RPMI7951 (cell line): ENCODE data around the gene HPS4. TPM values are rescaled to one million over a fixed set of nuclear protein-coding genes. Genes with fewer than 3 reads are reported as not detected.

Experiments used
- DNase-seq: peaks from one replicate; pipeline ENCODE4 v3.0.0-alpha.2; 2012; ENCODE audit warnings: low read depth
- total RNA-seq: library from RNA; depleted of rRNA; stranded (reverse); fragments of >200 nt; shearing (Covaris generic); gene quantifications from 2 replicates; pipeline ENCODE4 v1.2.3, GENCODE V29; 2014

The HPS4 gene
- total RNA-seq, 1 experiment from 2014 or later, result 18.5 TPM

GRCh38 chr22:26466196-26466595 lies 17.4 kb downstream of the HPS4 start:
- no peak for DNase-seq

DNA sequence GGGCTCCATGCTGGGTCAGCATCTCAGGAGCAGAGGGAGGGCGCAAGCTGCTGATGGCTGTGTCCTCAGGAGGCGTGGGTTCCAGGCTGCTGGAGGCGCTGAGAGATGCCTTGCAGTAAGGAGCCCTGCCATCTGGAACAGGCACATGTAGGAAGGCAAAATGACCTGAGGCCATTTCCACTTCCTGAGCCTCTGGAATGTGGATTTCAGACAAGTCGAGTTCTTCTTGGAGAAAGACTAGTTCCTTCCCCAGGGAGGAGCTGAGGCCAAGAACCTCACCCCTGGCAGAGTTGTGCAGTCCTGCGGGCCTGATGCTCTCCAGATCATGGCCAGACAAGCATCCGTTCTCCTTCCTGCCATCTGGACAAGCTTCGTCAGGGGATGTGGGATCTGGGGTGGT lies 19.3 kb downstream of the HPS4 start:
- DNase-seq, result peak; percentile 86

GRCh38 chr22:26463688-26464087 lies 19.9 kb downstream of the HPS4 start:
- no peak for DNase-seq

DNA sequence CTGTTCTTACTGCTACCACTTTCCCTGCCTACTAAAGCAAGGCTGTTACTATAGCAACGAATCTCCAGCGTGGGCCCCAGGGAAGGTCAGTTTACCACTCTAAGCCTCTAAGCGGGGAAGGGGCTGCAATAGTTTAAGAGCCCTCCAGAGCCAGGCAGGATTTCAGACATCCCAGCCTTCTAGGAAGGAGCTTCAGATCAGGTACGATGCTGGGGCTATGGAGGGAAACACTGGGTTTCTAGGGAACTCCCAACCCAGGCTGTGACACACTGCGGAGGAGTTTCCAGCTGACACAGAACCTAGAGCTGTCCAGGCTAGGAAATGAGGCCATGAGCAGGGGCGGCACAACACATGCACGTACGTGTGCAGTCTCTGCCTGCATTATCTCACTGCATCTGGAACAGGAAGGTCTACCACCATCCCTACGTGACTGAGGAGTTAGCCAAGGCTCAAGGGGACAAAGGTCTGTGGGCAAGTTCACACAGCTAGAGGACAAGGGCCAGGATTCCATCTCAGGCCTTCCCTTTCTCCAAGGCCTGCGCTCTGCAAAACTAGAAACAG lies 20.4 kb downstream of the HPS4 start:
- no peak for DNase-seq

GRCh38 chr22:26462641-26463040 lies 20.9 kb downstream of the HPS4 start:
- DNase-seq, result no peak

DNA sequence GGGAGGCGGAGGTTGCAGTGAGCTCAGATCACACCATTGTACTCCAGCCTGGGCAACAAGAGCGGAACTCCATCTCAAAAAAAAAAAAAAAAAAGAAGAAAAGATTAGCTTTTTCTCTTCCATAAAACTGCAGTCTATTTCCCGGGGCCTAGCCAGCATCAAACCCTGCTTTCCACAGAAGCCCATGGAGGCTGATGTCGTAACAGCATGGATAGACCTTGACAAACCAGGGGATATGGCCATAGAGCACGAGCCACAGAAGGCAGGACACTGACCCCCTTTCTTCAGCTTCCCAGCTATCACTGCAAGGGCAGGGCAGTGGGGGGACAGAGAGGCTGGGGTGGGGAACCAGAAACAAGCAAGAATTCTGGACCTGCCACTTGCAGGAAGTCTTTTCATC lies 21.5 kb downstream of the HPS4 start:
- DNase-seq, result no peak

GRCh38 chr22:26461188-26461810 lies 22.3 kb downstream of the HPS4 start:
- peak; percentile 46 for DNase-seq

GRCh38 chr22:26460202-26460601 lies 23.4 kb downstream of the HPS4 start:
- DNase-seq, result no peak

DNA sequence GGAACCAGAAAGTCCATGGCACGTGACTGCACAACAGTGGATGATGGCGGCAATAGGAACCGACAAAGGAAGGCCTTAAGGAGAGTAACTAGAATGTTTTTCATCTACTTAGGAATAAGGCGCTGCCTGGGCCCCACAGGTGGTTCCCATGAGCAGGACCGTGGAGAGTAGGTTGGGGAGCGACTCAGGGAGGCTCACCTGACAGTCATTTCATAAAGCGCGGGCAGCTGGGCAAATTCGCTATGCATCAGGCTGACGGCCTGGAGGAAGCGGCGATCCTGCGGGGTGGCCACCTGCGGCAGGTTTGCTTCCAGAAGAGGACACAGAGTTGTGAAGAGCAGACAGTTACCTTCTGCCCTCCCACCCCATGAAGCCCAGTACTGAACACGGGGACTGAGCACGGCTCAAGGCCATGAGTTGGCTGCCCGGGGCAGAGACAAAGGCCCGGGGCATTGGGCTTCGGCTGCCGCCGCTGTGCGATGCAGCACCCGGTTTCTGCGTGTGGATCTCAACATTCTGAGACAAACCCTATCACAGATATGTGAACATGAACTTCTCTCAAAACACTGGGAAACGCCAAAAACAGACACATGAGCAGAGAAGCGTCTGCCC lies 25.8 kb downstream of the HPS4 start:
- DNase-seq, result no peak

DNA sequence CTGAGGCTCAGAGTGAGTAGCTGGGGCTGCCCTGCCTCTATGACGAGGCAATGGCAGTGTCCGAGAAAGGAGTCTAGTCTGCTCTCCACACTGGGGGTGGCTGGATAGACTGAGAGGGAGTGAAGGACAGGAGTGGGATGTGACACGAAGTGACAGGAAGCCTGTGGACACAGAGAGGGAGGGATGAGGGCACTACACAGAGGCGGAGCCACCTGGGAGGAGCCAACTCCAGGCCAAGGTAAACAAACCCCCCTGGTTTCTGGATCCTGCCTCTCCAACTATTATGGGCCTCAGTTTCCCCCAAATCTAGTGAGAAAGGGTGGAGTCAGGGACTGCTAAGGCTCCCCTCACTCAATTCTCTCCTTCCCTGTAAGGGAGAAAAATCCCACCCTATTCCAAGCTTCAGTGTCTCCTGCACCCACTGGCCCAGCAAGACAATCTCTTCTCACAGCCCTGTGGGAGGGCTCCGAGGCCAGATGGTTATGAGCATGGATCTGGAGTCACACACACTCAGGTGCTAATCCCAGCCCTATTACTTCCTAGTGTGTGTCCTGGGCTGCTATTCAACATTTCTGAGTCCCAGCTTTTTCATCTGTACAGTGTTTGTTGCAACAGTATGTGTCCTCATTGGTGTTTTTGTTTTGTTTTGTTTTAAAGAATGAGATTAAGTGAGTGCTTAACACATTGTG lies 29.6 kb downstream of the HPS4 start:
- DNase-seq, result no peak

- no peak for DNase-seq
These were observed 30.4 kb downstream of the HPS4 start for GRCh38 chr22:26453216-26453615.

DNA sequence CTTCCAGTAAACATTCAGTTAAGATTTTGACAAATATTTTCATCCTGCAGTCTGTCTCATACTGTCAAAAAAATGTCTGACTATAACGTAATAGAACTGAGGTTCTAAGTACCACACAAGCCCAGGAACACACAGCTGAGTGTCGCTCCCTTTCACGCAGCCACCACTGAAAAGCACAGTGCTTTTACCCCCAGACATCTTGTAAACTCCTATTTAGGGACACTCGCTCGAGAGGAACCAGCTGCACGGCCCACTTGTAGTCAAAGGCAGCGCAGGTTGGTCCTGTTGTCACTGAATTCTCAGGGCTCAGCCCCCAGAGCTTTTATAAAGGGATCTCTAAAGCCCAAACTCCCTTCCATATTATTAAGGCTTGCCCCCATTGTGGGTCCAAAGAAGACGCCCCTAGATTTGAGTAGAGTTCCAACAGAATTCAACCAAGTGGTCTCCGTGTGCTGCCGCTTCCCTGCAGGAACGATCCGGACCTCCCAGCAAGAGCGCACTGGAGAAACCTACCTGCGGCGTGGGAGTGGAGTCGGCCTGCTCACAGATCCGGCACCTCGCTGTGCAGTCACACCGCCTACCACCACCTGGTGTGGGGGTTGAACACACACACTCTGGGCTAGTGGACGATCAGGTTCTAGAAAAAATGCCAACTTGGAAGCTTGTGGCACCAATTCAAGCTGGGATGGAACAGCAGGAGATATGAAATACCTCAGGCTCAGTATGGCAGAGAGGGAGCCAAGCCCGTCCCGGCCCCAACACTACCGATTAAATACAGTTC lies 31.2 kb downstream of the HPS4 start:
- DNase-seq, result no peak

GRCh38 chr22:26450453-26451185 lies 33.0 kb downstream of the HPS4 start:
- DNase-seq, result no peak

DNA sequence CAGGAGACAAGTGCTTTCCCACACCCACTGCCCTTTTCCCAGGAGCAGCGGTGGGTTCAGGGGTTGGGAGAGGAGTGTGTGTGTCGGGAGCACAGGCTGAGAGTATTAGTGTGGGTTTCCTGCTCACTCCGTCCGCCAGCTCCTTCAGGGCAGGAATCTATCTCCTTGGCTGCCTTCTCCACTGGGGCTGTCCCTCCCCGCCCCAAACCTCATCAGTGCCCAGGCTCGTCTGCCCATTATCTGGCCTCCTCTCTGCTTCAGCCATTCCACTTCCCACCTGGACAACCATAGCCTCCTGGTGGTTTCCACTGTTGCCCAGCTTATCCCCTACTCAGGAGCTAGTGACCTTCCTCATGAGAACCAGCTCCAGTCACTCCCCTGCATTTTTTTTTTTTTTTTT lies 34.6 kb downstream of the HPS4 start:
- DNase-seq, result no peak

DNA sequence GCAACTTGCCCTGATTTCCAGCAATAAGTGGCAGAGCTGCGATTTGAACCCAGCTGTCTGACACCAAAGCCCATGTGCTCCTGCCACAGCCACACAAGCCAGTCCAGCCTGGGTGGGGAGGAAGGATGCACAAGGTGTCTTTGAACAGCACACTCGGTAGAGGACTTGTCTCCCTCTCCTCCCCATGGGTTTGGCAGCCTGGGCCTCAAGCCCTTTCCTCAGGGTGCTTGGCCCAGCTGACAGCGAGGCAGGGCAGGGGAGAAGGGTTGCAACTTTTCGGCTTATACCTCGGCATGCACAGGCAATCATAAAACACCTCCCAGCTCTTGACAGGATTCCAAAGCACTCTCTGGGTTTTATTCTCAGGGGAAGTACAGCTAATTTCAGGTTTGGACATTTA lies 35.2 kb downstream of the HPS4 start:
- no peak for DNase-seq

DNA sequence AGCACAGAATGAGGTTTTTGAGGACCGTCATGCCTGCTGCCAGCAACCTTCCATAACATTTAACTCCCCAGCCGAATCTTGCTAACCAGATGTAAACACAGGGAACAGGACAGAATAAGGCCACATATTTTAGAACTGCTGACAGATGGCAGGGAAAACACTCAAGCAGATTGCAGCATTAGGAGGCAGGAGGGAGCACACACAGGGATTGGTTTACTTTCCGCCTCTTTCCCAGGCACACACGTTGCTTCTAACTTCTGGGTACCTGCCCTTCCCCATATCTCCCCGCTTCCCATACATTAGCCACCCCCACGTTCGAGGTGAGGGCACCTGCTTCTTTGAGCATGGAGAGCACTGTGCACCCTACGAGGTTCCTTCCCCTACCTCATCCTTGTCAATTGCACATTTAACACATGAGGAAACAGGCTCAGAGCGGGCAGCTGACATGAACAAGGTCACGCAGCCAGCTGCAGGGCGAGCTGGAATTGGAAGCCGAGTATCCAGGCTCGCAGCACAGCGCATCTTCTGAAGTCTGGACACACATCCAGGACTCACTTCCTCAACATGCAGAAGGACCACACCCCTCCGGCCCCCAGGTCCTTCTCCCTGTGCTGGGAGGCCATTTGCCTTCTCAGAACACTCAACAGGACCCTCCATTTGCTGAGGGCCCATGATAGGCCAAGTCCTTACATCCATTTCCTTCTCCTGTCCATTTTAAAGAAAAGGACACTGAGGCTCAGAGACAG lies 35.8 kb downstream of the HPS4 start:
- no peak for DNase-seq

- DNase-seq, result no peak
These were observed 36.6 kb downstream of the HPS4 start for GRCh38 chr22:26446808-26447515.

GRCh38 chr22:26445577-26446275 lies 37.9 kb downstream of the HPS4 start:
- no peak for DNase-seq

GRCh38 chr22:26444777-26445176 lies 38.8 kb downstream of the HPS4 start:
- no peak for DNase-seq
